GM12872 (cell line): ENCODE data around the gene PACSIN1.

ENCODE experiments used
- CTCF ChIP-seq: IDR thresholded peaks from 3 replicates; pipeline ENCODE4 v1.5.1; 2011; ENCODE audit warnings: low read depth, mild to moderate bottlenecking, low read length, moderate library complexity; ENCODE audit not compliant: insufficient read depth

Gene PACSIN1

DNA sequence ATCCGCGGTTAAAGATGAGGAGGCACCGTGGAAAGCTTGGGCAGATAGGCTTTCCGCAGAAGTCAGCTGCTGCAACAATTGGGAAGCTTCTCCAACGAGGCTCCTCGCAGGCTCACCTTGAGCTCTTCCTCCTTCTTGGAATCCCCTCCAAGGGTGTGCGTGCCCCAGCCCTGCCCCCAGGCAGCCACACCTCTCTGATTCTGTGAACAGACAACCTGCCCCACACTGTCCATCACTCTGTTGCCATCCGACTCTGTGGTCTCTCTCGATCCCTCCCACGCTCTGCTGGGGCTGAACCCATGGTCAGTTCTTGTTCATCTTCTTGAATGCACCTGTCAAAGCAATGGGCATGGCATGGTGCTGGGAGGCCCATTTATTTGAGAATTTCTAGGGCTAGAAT is 31.5 kb downstream of the PACSIN1 start:
- no peak for TF ChIP-seq CTCF

DNA sequence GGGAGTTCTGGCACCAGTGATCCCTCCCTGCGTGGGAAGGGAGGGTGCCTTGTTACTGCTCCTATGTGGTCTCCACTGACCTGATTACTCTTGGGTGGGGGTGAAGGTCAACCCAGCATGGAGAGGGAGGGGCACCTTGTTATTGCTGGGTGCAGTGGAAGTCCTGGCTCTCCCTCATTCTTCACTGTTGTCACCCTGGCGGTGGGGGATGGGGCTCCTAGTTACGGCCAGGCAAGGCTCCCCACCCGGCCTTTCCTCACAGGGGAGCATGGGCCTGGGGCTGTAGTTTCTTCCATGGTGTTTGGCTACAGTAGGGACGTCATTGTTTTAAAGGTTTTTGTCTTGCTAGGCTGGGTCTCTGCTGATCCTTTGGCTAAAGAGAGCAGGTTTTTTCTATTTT is 40.8 kb downstream of the PACSIN1 start:
- TF ChIP-seq CTCF, result no peak

- TF ChIP-seq CTCF, result no peak
Observed at GRCh38 chr6:34508425-34508824, 42.5 kb downstream of the PACSIN1 start.

DNA sequence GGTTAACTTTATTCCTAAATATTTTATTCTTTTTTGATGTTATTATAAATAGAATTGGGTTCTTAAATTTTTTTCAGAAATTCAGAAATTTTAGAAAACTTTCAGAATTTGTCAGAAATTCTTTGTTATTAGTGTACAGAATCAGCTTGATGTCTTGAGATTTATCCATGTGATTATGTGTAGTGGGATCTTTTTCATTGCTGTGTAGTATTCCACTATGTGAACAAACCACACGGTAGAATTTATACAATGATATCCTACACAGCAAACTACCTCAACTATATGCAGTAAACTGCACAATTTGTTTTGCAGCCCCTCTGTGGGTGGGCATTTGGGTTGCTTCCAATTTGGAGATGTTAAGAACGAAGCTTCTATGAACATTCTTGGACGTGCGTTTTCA is 43.9 kb downstream of the PACSIN1 start:
- TF ChIP-seq CTCF, result no peak

GRCh38 chr6:34510299-34510698 is 44.4 kb downstream of the PACSIN1 start:
- TF ChIP-seq CTCF, result no peak

DNA sequence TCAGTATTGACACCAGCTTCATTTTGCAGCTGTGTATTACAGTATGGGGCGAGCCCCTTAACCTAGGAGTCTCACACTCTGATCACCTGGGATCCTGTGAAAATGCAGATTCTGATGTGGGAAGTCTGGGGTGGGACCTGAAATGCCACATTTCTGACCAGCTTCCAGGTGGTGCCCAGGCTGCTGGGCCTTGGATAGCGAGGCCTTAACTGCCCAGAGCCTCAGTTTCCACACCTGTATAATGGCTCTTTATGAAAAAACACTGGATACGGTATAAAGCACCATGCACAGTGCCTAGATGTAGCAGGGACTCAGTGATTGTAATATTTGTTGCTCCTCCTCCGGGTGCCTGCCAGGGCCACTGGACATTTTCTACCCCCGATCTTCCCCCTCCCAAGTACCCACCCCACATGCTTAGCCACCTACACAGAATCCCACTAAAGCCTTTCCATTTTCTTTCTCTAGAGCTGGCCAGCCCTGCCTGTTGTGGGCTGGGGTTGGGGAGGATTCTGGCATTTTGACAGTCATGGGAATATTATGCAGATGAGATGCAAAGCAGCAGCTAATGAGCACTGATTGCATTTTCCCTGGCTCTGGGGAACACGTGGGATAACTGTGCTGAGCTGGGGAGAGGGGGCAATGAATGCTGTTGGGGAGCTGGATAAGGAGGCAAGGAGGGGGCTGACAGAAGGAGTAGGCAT is 45.5 kb downstream of the PACSIN1 start:
- no peak for TF ChIP-seq CTCF

- TF ChIP-seq CTCF, result no peak
Observed at GRCh38 chr6:34511915-34512737, 46.2 kb downstream of the PACSIN1 start.
